Left lung (tissue), 10 donors: ENCODE data around the gene BTN3A1. TPM values are rescaled to one million over a fixed set of nuclear protein-coding genes. Genes with fewer than 3 reads are reported as not detected.

Source experiments
- ATAC-seq: fragments of 200-7000 bp; cut with Tn5 transposase; one replicate; pipeline ENCODE4 v1.9.1; 2020; ENCODE audit warnings: moderate library complexity
- DNase-seq, 4 donors: peaks; one replicate each; pipeline ENCODE4 v3.0.0-alpha.2; 2013 to 2020
- H3K27ac ChIP-seq, 2 donors: fragments of 200-600 bp; sonication (generic) in 1 of 2; one replicate each; pipeline versions ENCODE4 v1.5.0 to v1.8.0; 2020 to 2021
- H3K27me3 ChIP-seq, 2 donors: fragments of 200-600 bp; sonication (generic) in 1 of 2; one replicate each; pipeline versions ENCODE4 v1.5.0 to v1.8.0; 2020 to 2021
- H3K36me3 ChIP-seq, 2 donors: fragments of 200-600 bp; sonication (generic) in 1 of 2; one replicate each; pipeline versions ENCODE4 v1.5.0 to v1.8.0; 2020 to 2021
- H3K4me1 ChIP-seq, 2 donors: fragments of 200-600 bp; one replicate each; pipeline ENCODE4 v1.8.0; 2021
- H3K4me3 ChIP-seq, 2 donors: fragments of 200-600 bp; sonication (generic) in 1 of 2; one replicate each; pipeline versions ENCODE4 v1.5.0 to v1.8.0; 2020 to 2021; ENCODE audit warnings: mild to moderate bottlenecking in 1 of 2
- H3K9me3 ChIP-seq, 2 donors: fragments of 200-600 bp; sonication (generic) in 1 of 2; one replicate each; pipeline versions ENCODE4 v1.5.0 to v1.8.0; 2020 to 2021
- intact Hi-C, 2 donors: fragments of 100-400 bp; cut with DNase I; formaldehyde crosslinking; loops; one replicate each; pipeline versions ENCODE4 v1.11.2 to v1.14.2; 2022
- polyA plus RNA-seq, 6 donors: library from polyadenylated mRNA; unstranded; fragments of 120-200 nt; gene quantifications; one replicate each; pipeline ENCODE4 v1.2.1, GENCODE V29; 2013; ENCODE audit not compliant: insufficient read length in 6 of 6
- total RNA-seq, 2 donors: library from RNA; stranded (reverse); fragmentation: NEBNext Ultra II Directional; extraction: Animal tissue kit (Norgen Biotek cat#: 25700); gene quantifications; one replicate each; pipeline ENCODE4 v1.2.1, GENCODE V29; 2021
- TF ChIP-seq, protein P1 (sequence below), 2 donors: fragments of 200-600 bp; sonication (generic) in 1 of 2; IDR thresholded peaks; one replicate each; pipeline versions ENCODE4 v1.5.0 to v1.8.0; 2021; ENCODE audit warnings: antibody characterized with exemption in 2 of 2
- donor health status: DM: no; HTN: yes; CAD: no.
- donor health status: DM: no; HTN: no; CAD: no.

BTN3A1 gene
- total and polyA plus RNA-seq, 8 donors: 48.0 to 81.5 (median 64.4) TPM

DNA sequence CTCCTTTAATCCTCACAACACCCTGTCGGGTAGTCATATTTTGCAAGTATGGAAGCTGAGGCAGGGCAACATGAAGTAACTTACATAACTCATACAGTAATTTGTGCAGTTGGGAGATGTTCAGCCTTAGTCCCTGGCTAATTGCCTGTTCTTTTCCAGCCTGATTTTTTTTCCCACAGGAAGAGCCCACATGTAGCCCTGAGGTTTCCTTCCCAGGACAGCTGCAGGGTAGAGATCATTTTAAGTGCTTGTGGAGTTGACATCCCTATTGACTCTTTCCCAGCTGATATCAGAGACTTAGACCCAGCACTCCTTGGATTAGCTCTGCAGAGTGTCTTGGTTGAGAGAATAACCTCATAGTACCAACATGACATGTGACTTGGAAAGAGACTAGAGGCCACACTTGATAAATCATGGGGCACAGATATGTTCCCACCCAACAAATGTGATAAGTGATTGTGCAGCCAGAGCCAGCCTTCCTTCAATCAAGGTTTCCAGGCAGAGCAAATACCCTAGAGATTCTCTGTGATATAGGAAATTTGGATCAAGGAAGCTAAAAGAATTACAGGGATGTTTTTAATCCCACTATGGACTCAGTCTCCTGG is 50.7 kb downstream of the BTN3A1 start:
- no peak overlapping the region for H3K27ac ChIP-seq
- TF ChIP-seq, protein P1, sequence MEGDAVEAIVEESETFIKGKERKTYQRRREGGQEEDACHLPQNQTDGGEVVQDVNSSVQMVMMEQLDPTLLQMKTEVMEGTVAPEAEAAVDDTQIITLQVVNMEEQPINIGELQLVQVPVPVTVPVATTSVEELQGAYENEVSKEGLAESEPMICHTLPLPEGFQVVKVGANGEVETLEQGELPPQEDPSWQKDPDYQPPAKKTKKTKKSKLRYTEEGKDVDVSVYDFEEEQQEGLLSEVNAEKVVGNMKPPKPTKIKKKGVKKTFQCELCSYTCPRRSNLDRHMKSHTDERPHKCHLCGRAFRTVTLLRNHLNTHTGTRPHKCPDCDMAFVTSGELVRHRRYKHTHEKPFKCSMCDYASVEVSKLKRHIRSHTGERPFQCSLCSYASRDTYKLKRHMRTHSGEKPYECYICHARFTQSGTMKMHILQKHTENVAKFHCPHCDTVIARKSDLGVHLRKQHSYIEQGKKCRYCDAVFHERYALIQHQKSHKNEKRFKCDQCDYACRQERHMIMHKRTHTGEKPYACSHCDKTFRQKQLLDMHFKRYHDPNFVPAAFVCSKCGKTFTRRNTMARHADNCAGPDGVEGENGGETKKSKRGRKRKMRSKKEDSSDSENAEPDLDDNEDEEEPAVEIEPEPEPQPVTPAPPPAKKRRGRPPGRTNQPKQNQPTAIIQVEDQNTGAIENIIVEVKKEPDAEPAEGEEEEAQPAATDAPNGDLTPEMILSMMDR (IDR thresholded peaks at IDR 0.05): no peak
- no peak for ATAC-seq
- intact Hi-C loops: no loop called here
- peaks cover 0 to 30% of the 10 kb centered on the region in 2 donors for H3K36me3 ChIP-seq
- no peaks in the 10 kb centered on the region for H3K27me3 ChIP-seq
- no peaks in the 10 kb centered on the region for H3K9me3 ChIP-seq
- no peak overlapping the region for H3K4me3 ChIP-seq
- DNase-seq: no peak
- H3K4me1 ChIP-seq: peaks cover 5 to 20% of the 10 kb centered on the region in 2 donors

DNA sequence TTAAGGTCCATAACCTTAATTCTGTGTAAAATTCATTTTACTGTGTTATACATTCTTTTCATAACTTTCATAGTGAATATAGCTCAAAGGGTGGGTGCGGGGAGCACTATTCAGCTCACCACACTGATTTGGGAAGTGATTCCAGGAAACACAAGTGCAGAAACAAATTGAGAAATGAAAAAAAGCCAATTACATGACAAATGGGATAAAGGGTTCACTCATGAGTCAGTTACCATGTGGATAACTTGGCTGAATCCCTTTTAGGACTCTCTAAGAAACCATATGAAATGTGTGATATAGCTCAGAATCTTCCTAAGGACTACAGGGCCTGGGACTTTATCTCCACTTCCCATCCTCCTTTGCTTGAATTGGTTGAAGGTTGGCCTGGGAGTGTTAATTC is 52.6 kb downstream of the BTN3A1 start:
- no peak overlapping the region for H3K27ac ChIP-seq
- TF ChIP-seq, protein P1 (IDR thresholded peaks at IDR 0.05): no peak
- H3K9me3 ChIP-seq: no peaks in the 10 kb centered on the region
- peaks cover 5 to 31% of the 10 kb centered on the region in 2 donors for H3K4me1 ChIP-seq
- intact Hi-C loops: no loop called here
- ATAC-seq (no peak), DNase-seq (no peak)
- H3K27me3 ChIP-seq: no peaks in the 10 kb centered on the region
- peaks cover 0 to 21% of the 10 kb centered on the region in 2 donors for H3K36me3 ChIP-seq
- H3K4me3 ChIP-seq: no peak overlapping the region

DNA sequence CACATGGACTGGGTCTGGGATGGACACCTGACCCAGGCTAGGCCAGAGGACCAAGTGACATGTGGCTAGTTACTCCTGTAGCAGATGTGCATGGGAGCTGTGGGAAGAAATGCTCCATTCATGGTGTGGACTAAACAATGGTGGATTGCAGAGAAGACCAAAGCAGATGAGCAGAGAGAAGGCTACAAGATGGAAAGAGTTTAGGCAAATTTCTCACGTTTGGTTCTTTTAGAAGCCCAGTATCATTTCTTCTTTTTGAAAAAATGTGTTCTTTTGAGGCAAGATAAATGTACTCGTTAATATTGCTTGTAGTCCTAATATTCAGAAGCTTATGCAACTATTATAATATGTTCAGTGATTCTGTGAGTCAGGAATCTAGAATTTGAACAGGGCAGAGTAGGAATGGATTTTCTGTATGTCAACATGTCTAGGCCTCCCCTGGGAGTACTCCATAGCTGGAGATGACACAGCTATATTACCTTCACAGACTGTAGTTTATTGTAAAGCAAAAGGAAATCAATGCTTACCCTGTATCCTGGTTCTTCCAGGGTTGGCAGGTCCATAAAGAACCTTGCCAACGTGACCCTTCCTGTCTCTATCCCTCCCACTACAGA is 53.4 kb downstream of the BTN3A1 start:
- no peak for DNase-seq
- ATAC-seq: no peak
- Histone ChIP-seq H3K9me3 (no peaks in the 10 kb centered on the region), H3K4me3 (no peak overlapping the region), H3K27me3 (no peaks in the 10 kb centered on the region), H3K36me3 (peaks cover 0 to 21% of the 10 kb centered on the region in 2 donors), H3K27ac (no peak overlapping the region), H3K4me1 (peaks cover 11 to 39% of the 10 kb centered on the region in 2 donors)
- intact Hi-C loops: no loop called here
- TF ChIP-seq, protein P1 (IDR thresholded peaks at IDR 0.05): no peak

DNA sequence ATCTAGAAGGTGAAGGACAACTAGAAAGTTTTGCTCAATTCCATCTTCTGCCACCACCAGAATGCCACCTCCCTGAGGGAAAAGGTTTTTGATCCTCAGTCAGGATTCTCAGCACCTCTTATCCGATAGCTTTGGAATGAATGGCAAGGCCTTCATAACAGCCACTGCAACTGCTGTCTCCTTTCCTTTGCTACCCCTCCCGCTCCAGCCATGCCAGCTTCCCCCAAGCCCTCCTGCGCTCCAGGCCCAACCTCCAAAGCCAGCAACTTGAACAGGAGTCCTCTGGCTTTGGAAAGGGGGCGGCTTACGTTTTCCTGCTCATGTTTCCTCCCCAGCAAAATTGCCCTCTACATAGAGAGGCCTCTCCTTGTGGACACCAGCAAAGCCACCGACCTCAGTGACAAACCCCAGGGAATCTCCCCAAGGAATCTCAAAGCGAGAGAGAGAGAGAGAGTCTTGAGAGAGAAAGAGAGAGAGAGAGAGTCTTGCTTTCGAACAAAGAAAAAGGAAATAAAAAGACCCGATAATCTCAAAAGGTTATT is 55.3 kb downstream of the BTN3A1 start:
- TF ChIP-seq, protein P1 (IDR thresholded peaks at IDR 0.05): no peak
- H3K9me3 ChIP-seq: no peaks in the 10 kb centered on the region
- H3K36me3 ChIP-seq: peaks cover 0 to 32% of the 10 kb centered on the region in 2 donors
- H3K27me3 ChIP-seq: no peaks in the 10 kb centered on the region
- ATAC-seq (peak; percentile 51), DNase-seq (peak in 1 of 4 donors; percentile 41)
- H3K4me1 ChIP-seq: peaks cover 19 to 56% of the 10 kb centered on the region in 2 donors
- peak overlapping the region; percentile 95 to 97 for H3K27ac ChIP-seq
- intact Hi-C loops: no loop called here
- peak overlapping the region; percentile 63 to 85 for H3K4me3 ChIP-seq
